HG02938 (cell line): Measurements from ENCODE around the gene DSTN.

Experiments used
- ATAC-seq: cut with Tn5 transposase; IDR thresholded peaks from one replicate; pipeline ENCODE4 v1.9.1; 2021; ENCODE audit warnings: mild to moderate bottlenecking, moderate library complexity; ENCODE audit not compliant: unreplicated experiment

Gene DSTN

GRCh38 chr20:17622851-17623508 is 53.1 kb downstream of the DSTN start:
- no peak for ATAC-seq

GRCh38 chr20:17624070-17624469 is 54.2 kb downstream of the DSTN start:
- ATAC-seq = no peak

GRCh38 chr20:17624551-17625245 is 54.8 kb downstream of the DSTN start:
- ATAC-seq = no peak

- ATAC-seq = no peak
These were observed 55.6 kb downstream of the DSTN start for GRCh38 chr20:17625246-17626051.

- no peak for ATAC-seq
These were observed 56.5 kb downstream of the DSTN start for GRCh38 chr20:17626217-17627007.

GRCh38 chr20:17627101-17627955 is 57.5 kb downstream of the DSTN start:
- ATAC-seq = no peak

DNA sequence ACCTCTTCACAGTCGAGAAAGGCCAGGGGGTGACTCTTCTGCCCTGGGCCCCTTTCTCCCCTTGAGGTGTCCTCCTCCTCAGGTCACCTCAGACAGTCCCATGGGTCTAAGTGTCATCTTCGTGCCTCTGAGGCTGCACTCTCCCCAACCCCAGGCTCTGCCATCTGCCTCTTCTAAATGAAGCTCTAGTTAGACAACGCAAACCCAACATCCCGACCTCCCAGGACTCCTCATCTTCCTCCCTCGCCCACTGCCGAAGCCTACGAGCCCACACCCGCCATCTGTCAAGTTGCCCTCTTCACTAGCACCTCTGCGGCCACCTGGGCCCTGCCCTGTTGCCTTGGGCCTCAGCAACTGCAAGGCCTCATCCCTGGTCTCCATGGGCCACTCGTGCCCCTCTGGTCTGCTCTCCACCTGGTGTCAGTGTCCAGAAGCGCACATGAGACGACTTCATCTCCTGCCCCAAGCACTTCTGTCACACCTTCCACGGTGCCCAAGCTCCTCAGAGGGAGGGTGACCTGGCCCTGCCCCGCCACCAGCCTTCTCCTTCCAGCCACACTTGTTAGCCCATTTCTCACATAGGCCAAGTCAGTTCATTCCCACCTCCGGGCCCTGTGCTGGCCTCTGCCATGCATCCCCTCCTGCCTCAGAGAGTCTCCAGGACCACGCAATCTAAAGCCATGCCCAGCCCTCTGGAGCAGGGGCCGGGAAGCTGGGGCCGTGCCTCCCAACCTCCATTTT is 58.4 kb downstream of the DSTN start:
- no peak for ATAC-seq

- no peak for ATAC-seq
These were observed 59.1 kb downstream of the DSTN start for GRCh38 chr20:17629025-17629424.

- no peak for ATAC-seq
These were observed 59.8 kb downstream of the DSTN start for GRCh38 chr20:17629678-17630089.

GRCh38 chr20:17630151-17630805 is 60.4 kb downstream of the DSTN start:
- ATAC-seq = no peak

DNA sequence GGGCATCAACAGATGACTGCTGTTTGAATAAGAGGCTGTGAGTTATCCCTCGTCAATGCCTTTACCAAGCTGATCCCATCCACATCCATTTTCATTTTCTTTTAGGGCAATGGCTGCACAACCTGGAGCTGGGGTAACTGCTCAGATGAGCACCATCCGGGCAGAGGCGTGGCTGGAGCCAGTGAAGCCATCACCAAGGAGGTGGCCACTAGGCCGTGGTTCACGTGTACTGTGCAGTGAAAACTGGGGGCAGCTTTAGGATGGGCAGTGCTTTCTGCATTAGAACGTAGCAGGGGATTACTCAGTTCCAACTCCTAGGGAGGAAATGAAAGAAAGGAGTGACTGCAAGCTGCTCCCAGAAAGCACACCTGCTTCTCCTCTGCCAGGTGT is 60.9 kb downstream of the DSTN start:
- no peak for ATAC-seq

- ATAC-seq = no peak
These were observed 61.9 kb downstream of the DSTN start for GRCh38 chr20:17631576-17632319.

GRCh38 chr20:17633221-17633849 is 63.5 kb downstream of the DSTN start:
- no peak for ATAC-seq

DNA sequence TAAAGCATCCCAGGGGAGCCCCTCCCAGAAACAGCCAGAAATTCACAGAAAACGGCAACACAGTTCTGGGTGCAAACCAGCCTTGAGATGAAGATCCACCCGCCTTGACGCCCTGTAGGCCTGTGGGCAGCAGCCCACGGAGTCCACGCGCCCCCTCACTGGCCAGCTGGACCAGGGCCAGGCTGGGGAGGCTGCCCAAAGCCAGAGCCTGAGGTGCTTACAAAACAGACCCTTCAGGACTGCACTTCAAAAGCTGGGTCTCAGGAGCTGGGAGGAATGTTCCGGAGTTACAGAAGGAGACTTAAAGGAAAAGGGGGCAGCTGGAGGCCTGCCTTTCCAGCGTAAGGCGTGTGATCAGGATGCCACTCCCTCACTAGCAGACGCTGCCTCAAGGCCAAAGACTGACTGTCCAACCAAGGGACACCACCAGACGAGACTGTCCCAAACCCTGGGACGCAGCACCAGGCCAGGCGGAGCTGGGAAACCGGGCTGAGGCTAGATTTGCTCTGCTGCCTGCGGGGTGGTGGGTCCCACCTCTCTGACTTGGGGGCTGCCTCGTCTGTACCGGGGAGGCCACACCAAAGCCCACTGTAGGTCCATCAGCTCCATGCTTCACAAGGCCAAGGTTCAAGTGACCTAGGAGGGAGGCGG is 64.1 kb downstream of the DSTN start:
- no peak for ATAC-seq

DNA sequence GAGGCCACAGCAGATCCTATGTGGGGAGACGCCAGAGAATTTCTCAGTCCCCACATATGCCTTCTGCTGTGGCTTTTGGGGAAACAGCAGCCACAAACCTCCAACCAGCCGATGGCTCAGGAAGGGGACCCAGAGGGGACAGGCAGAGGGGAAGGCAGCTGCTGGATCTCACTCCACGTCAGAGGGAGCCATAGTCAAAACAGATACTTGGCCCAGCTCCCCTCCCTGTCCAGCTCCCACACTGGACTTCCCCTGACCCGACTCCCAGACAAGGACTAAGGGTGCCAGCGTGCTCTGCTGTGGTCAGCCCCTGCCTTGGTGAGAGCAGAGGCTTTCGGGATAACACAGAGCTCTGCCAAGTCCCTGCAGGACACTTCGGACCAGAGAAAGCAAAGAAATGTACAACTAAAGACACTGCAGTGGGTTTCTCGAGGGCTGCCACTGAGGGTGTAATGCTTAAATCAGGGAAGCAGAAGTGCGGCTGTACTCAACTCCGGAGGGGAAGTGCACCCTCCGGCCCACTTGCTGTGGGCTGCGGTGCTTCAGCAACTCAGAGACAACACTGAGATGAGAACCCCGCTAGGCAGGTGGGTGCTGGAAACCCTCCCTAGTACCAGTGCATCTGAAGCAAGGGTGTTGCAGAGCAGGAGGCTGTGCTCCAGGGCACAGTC is 64.9 kb downstream of the DSTN start:
- no peak for ATAC-seq

DNA sequence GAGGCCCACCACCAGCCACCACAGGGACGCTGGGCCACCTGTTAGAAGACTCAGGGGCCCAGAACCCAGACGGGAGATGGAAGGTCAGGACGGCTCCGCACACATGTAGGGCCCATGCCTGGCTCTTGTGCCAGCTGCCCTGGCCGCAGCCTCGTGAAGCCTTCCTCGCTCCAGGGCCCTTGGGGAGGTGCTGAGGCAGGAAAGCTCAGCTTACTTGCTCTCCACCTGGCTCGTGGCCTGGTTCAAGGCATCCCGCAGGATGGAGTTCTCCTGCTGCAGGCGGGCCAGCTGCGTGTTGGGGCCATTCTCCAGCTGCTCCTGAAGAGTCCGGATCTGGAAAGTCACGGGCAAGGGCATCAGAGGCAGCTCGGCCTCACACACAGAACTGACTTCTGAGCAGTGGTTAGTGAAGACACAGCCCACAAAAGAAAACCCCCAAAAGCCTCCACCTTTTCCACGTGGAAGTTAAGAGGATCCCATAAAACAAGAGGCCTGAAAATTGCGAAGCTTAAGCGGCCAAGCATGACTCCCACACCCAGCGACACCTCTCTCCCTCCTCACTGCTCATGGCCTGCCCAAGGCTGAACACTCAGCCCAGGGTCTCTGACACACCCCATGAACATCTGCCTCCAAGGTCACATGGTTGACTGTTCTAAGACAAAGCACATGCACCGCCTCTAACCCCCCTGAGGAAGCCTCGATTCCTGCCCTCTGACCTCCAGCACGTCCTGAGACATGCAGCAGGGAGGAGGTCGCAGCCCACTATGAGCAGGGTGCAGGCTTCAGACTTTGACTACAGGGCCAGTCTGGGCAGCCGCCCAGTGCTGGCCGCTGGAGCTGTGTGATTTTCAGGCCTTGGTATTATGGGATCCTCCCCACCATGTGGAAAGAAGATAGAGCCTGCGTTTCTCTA is 65.7 kb downstream of the DSTN start:
- ATAC-seq = no peak
